ENCODE measurements around the gene OTUD4. TPM values are rescaled to one million over a fixed set of nuclear protein-coding genes. Genes with fewer than 3 reads are reported as not detected.

OTUD4 gene
- polyA plus RNA-seq, 3 donors from 2014 or later, result 3.0 to 13.0 (median 8.2) TPM

DNA sequence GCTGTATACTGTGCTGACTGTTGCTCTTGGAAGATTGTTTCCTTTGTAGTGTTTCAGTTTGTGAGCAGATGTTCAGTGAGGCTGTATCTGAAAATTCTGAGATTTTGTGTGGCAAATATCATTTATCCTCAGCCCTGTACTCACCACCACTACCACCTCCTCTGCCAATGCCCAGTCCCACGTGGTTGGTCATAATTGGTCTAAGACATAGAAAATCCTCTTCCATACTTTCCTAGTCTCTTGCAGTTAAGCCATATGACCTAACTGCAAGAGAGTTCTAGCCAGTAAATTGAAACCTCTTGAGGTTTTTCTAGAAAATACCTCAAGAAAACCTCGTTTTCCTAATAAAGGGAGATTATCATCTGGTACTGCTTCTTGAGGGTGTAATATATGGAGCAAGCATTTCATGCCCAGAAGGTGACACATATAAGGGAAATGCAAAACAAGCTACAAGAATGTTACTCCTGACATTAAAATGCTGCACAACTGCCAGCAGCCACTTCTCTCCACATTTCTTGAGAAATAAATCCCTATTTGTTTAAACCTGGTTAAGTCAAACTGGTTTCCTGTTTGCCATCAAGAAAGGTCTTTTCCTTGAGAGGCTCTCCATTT is 49.5 kb downstream of the OTUD4 start:
- DNase-seq, result no peak
- peaks cover 25 to 36% of the 10 kb centered on the region in 2 donors for H3K4me1 Mint-ChIP-seq
- peak overlapping the region; percentile 9 to 70 (median 50) for H3K27ac Mint-ChIP-seq
- H3K27me3 Mint-ChIP-seq (ENCODE audit: low read depth in 3 of 3), result peaks cover 0 to 5% (median 0%) of the 10 kb centered on the region in 3 donors
- no peak overlapping the region for H3K4me3 Mint-ChIP-seq
- H3K9me3 Mint-ChIP-seq, result no peaks in the 10 kb centered on the region
- peaks cover 0 to 19% (median 11%) of the 10 kb centered on the region in 3 donors for H3K36me3 Mint-ChIP-seq

DNA sequence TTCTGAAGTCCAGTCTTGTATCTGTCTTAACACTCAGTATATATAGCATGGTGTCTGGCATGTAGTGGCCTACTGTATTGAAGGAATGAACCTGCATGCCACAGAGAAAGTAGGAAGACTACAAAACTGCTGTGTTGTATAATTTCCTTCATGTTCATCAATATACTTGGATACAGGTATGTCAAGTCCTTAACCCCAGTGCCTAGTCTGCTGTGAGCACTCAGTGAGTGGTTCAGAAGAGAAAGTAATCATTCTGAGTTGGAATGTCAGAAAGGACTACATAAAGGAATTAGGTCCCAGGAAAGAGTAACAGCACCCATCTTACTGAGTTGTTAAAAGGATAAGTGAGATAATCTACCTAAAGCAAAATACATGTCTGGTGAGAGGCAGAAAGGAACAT is 50.3 kb downstream of the OTUD4 start:
- Mint-ChIP-seq H3K27ac (peak overlapping the region in 3 of 6 donors; percentile 40 to 68 (median 61)), H3K27me3 (ENCODE audit: low read depth in 3 of 3) (peaks cover 0 to 5% (median 0%) of the 10 kb centered on the region in 3 donors), H3K4me1 (peaks cover 26 to 36% of the 10 kb centered on the region in 2 donors), H3K9me3 (no peaks in the 10 kb centered on the region), H3K36me3 (peaks cover 0 to 20% (median 14%) of the 10 kb centered on the region in 3 donors), H3K4me3 (no peak overlapping the region)
- DNase-seq, result no peak

DNA sequence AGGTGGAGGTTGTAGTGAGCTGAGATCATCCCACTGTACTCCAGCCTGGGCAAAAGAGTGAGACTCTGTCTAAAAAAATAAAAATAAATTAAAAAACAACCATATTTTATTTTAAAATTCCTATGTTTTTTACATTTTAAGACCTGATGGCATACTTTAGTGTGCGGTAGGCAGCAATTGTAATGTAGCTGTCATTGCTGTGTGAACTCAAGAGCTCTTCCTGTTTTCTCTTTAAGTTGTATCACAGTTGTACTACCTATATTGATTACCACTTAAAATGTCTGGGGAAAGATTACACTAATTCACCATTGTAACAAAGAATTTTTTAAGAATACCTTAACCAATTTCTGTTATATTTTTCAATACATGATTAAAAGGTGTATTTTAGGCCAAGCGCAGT is 55.0 kb downstream of the OTUD4 start:
- no peak for DNase-seq
- H3K27ac Mint-ChIP-seq, result peak overlapping the region; percentile 60 to 96 (median 94)
- H3K36me3 Mint-ChIP-seq, result peaks cover 3 to 26% (median 18%) of the 10 kb centered on the region in 3 donors
- H3K27me3 Mint-ChIP-seq (ENCODE audit: low read depth in 3 of 3), result peaks cover 0 to 3% (median 0%) of the 10 kb centered on the region in 3 donors
- H3K4me3 Mint-ChIP-seq, result peak overlapping the region in 2 of 5 donors; percentile 67 to 78
- peaks cover 15 to 22% of the 10 kb centered on the region in 2 donors for H3K4me1 Mint-ChIP-seq
- no peaks in the 10 kb centered on the region for H3K9me3 Mint-ChIP-seq

DNA sequence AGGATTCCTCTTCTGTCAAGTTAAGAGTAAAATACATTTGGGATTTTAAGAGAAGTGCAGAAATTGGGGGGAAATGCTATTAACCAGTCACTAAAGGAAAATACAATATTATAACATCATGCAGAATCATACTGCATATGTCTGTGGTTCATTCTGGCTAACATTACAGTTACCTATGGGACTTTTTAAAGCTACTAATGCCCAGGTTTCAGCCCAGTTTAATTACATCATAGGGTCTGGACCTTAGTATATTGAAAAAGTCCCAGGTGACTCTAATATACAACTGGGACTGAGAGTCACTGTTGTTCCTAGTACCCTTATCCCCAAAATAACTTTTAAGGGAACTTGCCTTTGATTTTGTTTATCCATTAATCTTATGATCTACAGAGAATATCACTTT is 72.3 kb downstream of the OTUD4 start:
- Mint-ChIP-seq H3K9me3 (no peaks in the 10 kb centered on the region), H3K27me3 (ENCODE audit: low read depth in 3 of 3) (no peaks in the 10 kb centered on the region), H3K4me1 (no peaks in the 10 kb centered on the region), H3K4me3 (no peak overlapping the region), H3K27ac (no peak overlapping the region), H3K36me3 (peaks cover 21 to 51% (median 40%) of the 10 kb centered on the region in 3 donors)
- DNase-seq, result no peak

DNA sequence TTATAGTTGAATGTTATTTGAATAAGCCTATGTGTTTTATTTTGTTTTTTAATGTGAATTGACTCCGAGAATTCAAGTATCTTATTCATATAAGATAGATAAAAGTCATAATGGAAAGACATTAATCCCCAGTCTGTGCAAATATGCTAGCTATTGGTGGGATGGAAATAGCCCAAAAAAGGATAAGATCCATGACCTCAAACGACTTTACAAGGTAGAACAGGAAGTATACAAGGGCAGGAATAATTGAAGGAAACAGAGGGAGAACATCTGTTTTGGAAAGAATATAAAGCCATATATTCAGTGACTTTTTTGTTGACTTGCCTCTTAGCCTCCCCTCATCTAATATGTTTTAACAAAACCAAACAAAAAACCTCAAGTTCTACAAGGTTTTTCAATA is 73.3 kb downstream of the OTUD4 start:
- Mint-ChIP-seq H3K36me3 (peaks cover 12 to 42% (median 32%) of the 10 kb centered on the region in 3 donors), H3K4me3 (no peak overlapping the region), H3K9me3 (no peaks in the 10 kb centered on the region), H3K27me3 (ENCODE audit: low read depth in 3 of 3) (no peaks in the 10 kb centered on the region), H3K4me1 (no peaks in the 10 kb centered on the region), H3K27ac (no peak overlapping the region)
- DNase-seq, result no peak

DNA sequence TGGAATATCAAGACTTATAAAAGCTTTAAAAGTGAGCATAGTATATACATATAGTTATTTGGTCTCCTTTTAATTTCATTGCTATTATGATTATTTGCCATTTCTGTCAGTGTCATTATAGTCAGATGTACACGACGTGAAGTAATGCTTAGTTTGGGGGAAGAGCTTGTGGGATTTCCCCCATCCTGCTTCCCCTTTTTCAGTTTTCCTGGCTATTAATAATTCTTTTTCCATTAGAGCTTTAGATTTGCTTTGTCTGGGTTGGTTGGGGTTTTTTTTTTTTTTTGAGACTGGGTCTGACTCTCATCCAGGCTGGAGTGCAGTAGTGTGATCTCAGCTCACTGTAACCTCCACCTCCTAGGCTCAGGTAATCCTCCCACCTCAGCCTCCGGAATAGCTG is 76.9 kb downstream of the OTUD4 start:
- H3K27me3 Mint-ChIP-seq (ENCODE audit: low read depth in 3 of 3), result peaks cover 0 to under 1% (median 0%) of the 10 kb centered on the region in 3 donors
- no peak overlapping the region for H3K27ac Mint-ChIP-seq
- peaks cover 14 to 15% of the 10 kb centered on the region in 2 donors for H3K4me1 Mint-ChIP-seq
- peaks cover 5 to 13% (median 8%) of the 10 kb centered on the region in 3 donors for H3K36me3 Mint-ChIP-seq
- H3K4me3 Mint-ChIP-seq, result no peak overlapping the region
- DNase-seq, result no peak
- H3K9me3 Mint-ChIP-seq, result no peaks in the 10 kb centered on the region

DNA sequence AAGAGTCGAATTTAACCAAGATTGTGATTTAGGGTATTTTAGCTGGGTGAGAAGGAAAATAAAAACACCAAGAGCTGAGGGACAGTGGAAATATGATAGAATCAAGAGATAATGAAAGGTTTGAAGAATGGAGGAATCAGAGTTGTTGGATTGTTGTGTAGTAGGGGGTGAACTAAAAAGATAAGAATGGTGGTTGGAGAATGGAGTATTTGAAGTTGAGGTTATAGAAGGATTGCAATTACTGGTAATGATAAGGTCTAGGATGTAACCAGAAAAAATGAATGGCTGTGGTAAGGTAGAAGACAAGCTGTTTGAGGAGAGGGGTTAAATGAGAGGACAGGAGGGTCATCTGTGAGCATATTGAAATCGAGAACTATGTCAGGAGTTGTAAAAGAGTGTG is 77.8 kb downstream of the OTUD4 start:
- Mint-ChIP-seq H3K4me1 (peaks cover 22 to 23% of the 10 kb centered on the region in 2 donors), H3K4me3 (no peak overlapping the region), H3K27ac (no peak overlapping the region), H3K27me3 (ENCODE audit: low read depth in 3 of 3) (peaks cover 6 to 9% (median 8%) of the 10 kb centered on the region in 3 donors), H3K36me3 (peaks cover 5 to 9% (median 7%) of the 10 kb centered on the region in 3 donors), H3K9me3 (no peaks in the 10 kb centered on the region)
- DNase-seq, result no peak

DNA sequence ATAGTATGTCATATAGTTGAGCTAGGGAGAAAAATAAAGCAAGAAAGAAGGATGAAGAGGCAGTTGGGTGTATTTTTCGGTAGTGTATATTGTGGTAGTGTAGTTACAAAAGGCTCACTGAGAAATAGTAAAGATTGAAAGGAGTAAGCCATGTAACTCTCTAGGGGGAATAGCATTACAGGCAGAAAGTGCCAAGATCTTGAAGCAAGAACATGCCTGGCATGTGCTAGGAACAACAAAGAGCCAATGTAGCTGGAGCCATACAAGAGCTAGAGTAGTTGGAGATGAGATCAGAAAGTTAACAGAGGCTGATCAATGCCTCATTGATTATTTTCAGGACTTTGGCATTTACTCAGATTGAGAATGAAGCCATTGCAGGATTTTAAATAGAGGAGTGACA is 79.3 kb downstream of the OTUD4 start:
- Mint-ChIP-seq H3K4me3 (no peak overlapping the region), H3K4me1 (peaks cover 29 to 31% of the 10 kb centered on the region in 2 donors), H3K27ac (no peak overlapping the region)

DNA sequence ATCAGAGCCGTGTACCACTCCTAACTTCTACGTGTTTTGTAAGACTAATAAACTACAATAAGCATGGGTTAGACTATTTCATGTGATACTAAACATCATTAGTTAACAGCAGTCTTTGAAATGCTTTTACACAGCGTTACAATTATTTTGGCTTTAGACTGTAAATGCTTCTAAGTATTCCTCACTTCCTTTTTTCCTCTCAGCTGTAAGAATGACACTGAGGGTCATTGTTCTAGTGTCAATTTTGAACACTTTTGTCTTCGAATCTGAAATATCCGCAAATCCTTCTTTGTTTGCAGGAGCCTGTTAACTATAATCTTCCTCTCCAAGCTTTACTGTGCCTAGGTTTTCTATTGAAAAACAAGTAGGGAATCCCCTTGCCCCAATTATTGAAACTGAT is 80.7 kb downstream of the OTUD4 start:
- Mint-ChIP-seq H3K36me3 (peaks cover 3 to 7% (median 4%) of the 10 kb centered on the region in 3 donors), H3K4me3 (peak overlapping the region; percentile 47 to 92 (median 92))

More for the DNA sequence above, 79.3 kb downstream of the OTUD4 start:
- H3K27me3 Mint-ChIP-seq (ENCODE audit: low read depth in 3 of 3), result peaks cover 9 to 13% (median 11%) of the 10 kb centered on the region in 3 donors
- H3K9me3 Mint-ChIP-seq, result no peaks in the 10 kb centered on the region
- no peaks in the 10 kb centered on the region for H3K36me3 Mint-ChIP-seq
- no peak for DNase-seq

DNA sequence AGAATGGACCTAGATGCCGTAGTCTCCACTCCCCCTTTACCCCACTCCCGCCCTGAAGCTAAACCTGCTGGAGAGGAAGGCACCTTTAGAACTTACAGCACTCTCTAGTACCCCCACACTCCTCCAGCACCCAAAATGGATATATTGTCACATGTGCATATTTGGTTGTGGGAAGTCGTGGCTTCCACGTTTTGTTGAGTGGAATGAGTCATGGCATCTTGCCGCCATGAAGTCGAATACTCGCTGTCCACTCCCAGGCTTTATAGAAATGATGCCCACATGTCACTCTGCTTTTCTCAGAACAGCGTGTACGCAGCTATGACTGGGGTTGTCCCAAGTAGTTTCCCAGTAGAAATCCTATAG is 81.7 kb downstream of the OTUD4 start:
- peaks cover 9 to 13% (median 11%) of the 10 kb centered on the region in 3 donors for H3K27me3 Mint-ChIP-seq (ENCODE audit: low read depth in 3 of 3)
- H3K4me1 Mint-ChIP-seq, result peaks cover 37 to 52% of the 10 kb centered on the region in 2 donors
- peaks cover 13 to 17% (median 14%) of the 10 kb centered on the region in 3 donors for H3K36me3 Mint-ChIP-seq
- peak overlapping the region; percentile 90 to 98 (median 92) for H3K4me3 Mint-ChIP-seq
- peak overlapping the region; percentile 94 to 98 (median 97) for H3K27ac Mint-ChIP-seq
- H3K9me3 Mint-ChIP-seq, result no peaks in the 10 kb centered on the region
- DNase-seq, result no peak

More for the DNA sequence above, 80.7 kb downstream of the OTUD4 start:
- Mint-ChIP-seq H3K4me1 (peaks cover 37 to 42% of the 10 kb centered on the region in 2 donors), H3K27me3 (ENCODE audit: low read depth in 3 of 3) (peaks cover 9 to 13% (median 11%) of the 10 kb centered on the region in 3 donors), H3K27ac (peak overlapping the region in 5 of 6 donors; percentile 12 to 94 (median 70)), H3K9me3 (no peaks in the 10 kb centered on the region)
- no peak for DNase-seq

DNA sequence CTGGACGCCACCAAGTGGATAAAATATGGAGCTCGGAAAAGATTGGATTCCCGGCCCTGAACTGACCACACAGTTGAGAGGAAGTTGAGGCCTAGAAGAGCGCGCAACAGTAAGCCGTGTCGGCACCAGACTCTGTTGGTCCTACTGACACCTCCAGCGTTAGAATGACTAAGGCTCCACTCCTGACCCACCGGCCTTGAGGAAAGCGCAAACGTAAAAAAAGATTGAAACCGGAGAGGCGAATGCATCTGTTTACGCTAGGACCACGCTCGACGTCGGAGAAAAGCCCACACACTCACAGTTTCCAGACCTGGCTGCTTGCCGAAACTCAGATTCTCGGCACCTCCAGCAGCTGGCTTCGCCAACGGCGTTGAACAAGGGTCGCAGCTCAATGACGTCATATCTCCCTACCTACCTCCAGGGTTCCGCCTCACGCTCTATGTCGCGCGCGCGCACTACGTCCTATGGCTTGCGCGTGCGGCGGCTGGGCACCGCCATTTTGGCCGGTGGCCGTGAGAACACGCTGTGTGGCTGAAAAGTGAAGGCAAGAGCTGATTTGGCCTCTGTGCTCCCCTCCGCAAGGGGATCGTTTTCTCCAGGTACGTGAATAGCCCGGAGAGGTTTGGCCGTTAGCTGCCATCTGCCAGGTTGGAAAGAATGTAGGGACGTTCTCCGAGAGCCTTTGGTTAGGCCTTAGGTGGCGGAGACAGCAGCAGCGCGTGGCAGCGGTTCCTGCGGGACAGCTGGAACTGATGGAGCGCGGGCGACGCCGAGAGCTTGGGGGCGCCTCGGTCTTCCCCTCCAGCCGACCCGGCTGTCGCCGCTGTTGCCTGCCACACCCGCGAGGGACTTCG is 82.3 kb downstream of the OTUD4 start, which contains the start of the genes ABCE1 and ANAPC10:
Gene ABCE1 (plus strand): TSS at position 491 of the 854 bp plus-strand sequence. CDS start 6,102 bp downstream, outside the sequence.
Gene ANAPC10 (minus strand): TSS at position 376 of the 854 bp plus-strand sequence. CDS start 2,097 bp downstream, outside the sequence.
- H3K27ac Mint-ChIP-seq, result peak within 1 kb of the TSS; percentile 94 to 98 (median 97)
- no peaks in the 10 kb centered on the region for H3K9me3 Mint-ChIP-seq
- H3K36me3 Mint-ChIP-seq, result peaks cover 19 to 23% (median 20%) of the 10 kb centered on the region in 3 donors
- peak within 1 kb of the TSS; percentile 90 to 98 (median 92) for H3K4me3 Mint-ChIP-seq
- H3K27me3 Mint-ChIP-seq (ENCODE audit: low read depth in 3 of 3), result peaks cover 9 to 13% (median 11%) of the 10 kb centered on the region in 3 donors
- DNase-seq, result peak; percentile 93 to 95 (median 94)
- peaks cover 37 to 58% of the 10 kb centered on the region in 2 donors for H3K4me1 Mint-ChIP-seq

DNA sequence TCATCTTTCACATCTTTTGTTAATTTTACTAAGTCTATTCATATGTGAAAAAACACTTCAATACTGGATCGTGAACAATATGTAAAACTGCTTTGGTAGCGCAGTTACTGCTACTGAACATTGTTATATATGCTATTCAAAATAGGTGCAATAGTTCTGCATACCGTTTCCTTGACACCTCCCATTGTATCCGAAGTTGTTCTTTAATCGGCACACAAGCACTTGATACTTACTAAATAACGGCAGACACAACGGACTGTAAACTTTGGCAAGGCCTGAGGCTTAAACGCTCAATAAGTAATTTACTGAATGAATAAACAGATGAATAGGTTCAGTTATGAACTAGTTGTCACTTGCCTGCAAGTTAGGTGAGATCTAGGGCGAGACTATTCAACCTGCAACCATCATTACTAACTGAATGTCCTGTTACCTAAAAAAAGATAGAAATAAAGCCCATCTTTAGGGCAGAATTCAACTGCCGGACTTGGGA is 83.0 kb downstream of the OTUD4 start:
- DNase-seq, result no peak
- H3K27ac Mint-ChIP-seq, result peak overlapping the region; percentile 94 to 98 (median 97)
- H3K4me3 Mint-ChIP-seq, result peak overlapping the region; percentile 90 to 98 (median 92)
- peaks cover 23 to 29% (median 26%) of the 10 kb centered on the region in 3 donors for H3K36me3 Mint-ChIP-seq
- H3K4me1 Mint-ChIP-seq, result peaks cover 39 to 65% of the 10 kb centered on the region in 2 donors
- H3K9me3 Mint-ChIP-seq, result no peaks in the 10 kb centered on the region
- peaks cover 9 to 13% (median 11%) of the 10 kb centered on the region in 3 donors for H3K27me3 Mint-ChIP-seq (ENCODE audit: low read depth in 3 of 3)

DNA sequence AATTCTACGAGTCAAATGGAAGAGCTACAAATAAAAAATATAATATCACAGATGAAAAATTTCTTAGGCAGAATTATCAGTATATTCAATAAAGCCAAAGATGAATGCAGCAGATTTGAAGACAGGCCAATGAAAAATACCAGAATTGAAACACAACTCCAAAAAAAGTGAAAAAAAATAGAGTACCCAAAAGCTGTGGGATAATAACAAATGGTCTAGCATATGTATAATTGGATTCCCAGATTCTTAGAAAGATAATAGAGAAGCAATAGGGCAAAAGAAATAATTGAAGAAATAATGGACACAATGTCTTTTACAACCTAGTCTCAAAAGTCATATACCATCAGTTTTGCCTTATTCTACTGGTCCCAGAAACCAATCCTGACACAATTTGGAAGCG is 86.8 kb downstream of the OTUD4 start:
- Mint-ChIP-seq H3K9me3 (no peaks in the 10 kb centered on the region), H3K4me3 (no peak overlapping the region), H3K4me1 (peaks cover 27 to 59% of the 10 kb centered on the region in 2 donors), H3K27ac (no peak overlapping the region), H3K36me3 (peaks cover 23 to 48% (median 29%) of the 10 kb centered on the region in 3 donors), H3K27me3 (ENCODE audit: low read depth in 3 of 3) (peaks cover 9 to 16% (median 11%) of the 10 kb centered on the region in 3 donors)
- no peak for DNase-seq

All from immature natural killer cell (primary cell).